ENCODE results near the gene NAXE.

Gene NAXE

GRCh38 chr1:156571919-156572662 is 19.5 kb upstream of the NAXE start, which contains the start of gene IQGAP3:
TSS of gene IQGAP3 (minus strand) at chr1:156572565. CDS start at chr1:156572529, 36 bp downstream.
- H3K27ac ChIP-seq (ENCODE audit: low read depth, low read length) = no peak within 1 kb of the TSS

DNA sequence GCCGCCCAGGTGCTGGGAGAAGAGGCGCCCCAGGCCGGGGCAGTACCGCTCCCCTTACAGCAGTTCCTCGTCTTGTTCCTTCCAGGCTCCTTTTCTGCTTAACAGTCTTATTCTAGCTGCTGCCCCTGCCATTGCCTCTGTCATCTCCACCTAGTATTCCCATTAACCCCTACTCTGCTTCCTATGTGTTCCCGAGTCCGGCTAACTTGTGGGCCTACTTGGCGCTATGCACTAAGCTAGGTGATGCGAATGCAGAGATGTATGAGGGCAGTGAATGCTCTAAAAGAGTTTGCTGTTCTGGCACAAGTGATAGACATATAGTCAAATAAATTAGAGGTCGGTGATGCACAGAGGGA is 18.9 kb upstream of the NAXE start:
- Histone ChIP-seq H3K4me1 (ENCODE audit: control insufficient read depth, low read length) (peaks cover 17% of the 10 kb centered on the region), H3K27ac (ENCODE audit: low read depth, low read length) (no peak overlapping the region), H3F3A (ENCODE audit: control insufficient read depth, insufficient read depth) (no peaks in the 10 kb centered on the region), H3K36me3 (ENCODE audit: control insufficient read depth, low read length) (peaks cover 8% of the 10 kb centered on the region; the same call in 1 of the 2 replicates), H3K79me2 (ENCODE audit: control insufficient read depth, low read length) (peaks cover 18% of the 10 kb centered on the region), H3K27me3 (ENCODE audit: control insufficient read depth, low read length) (0 out of 2 replicates have a peak, but pooled peaks cover 2% of the 10 kb centered on the region), H4K20me1 (ENCODE audit: control insufficient read depth, insufficient read depth, low read depth, low read length) (no peaks in the 10 kb centered on the region), H3K9me3 (ENCODE audit: control insufficient read depth, insufficient read depth, low read length) (no peaks in the 10 kb centered on the region), H3K9me2 (replicated peaks; ENCODE audit: control insufficient read depth, low read length) (no peaks in the 10 kb centered on the region), H3K4me2 (ENCODE audit: low read length) (peak overlapping the region; percentile 93), H3K4me3 (ENCODE audit: low read length) (peak overlapping the region; percentile 76)
- no peak for TF ChIP-seq CTCF (IDR thresholded peaks at IDR 0.05; ENCODE audit: low read depth, low read length, poor library complexity, severe bottlenecking)
- no peak for TF ChIP-seq EZH2phosphoT487 (IDR thresholded peaks at IDR 0.05; ENCODE audit: borderline replicate concordance, low read length)

More at GRCh38 chr1:156571919-156572662, 19.5 kb upstream of the NAXE start, which contains the start of gene IQGAP3:
- peaks cover 18% of the 10 kb centered on the region for H3K79me2 ChIP-seq (ENCODE audit: control insufficient read depth, low read length)
- peaks cover 10% of the 10 kb centered on the region; the same call in 1 of the 2 replicates for H3K36me3 ChIP-seq (ENCODE audit: control insufficient read depth, low read length)
- no peaks in the 10 kb centered on the region for H4K20me1 ChIP-seq (ENCODE audit: control insufficient read depth, insufficient read depth, low read depth, low read length)
- peaks cover 17% of the 10 kb centered on the region for H3K4me1 ChIP-seq (ENCODE audit: control insufficient read depth, low read length)
- no peaks in the 10 kb centered on the region for H3F3A ChIP-seq (ENCODE audit: control insufficient read depth, insufficient read depth)
- TF ChIP-seq CTCF (IDR thresholded peaks at IDR 0.05; ENCODE audit: low read depth, low read length, poor library complexity, severe bottlenecking) = no peak
- TF ChIP-seq EZH2phosphoT487 (IDR thresholded peaks at IDR 0.05; ENCODE audit: borderline replicate concordance, low read length) = no peak
- no peaks in the 10 kb centered on the region for H3K9me3 ChIP-seq (ENCODE audit: control insufficient read depth, insufficient read depth, low read length)
- H3K4me3 ChIP-seq (ENCODE audit: low read length) = peak within 1 kb of the TSS; percentile 76
- H3K4me2 ChIP-seq (ENCODE audit: low read length) = peak within 1 kb of the TSS; percentile 93
- H3K9me2 ChIP-seq (replicated peaks; ENCODE audit: control insufficient read depth, low read length) = no peaks in the 10 kb centered on the region
- H3K27me3 ChIP-seq (ENCODE audit: control insufficient read depth, low read length) = 0 out of 2 replicates have a peak, but pooled peaks cover 2% of the 10 kb centered on the region

GRCh38 chr1:156574039-156574633 is 17.4 kb upstream of the NAXE start:
- 0 out of 2 replicates have a peak, but pooled peaks cover 2% of the 10 kb centered on the region for H3K27me3 ChIP-seq (ENCODE audit: control insufficient read depth, low read length)

More at GRCh38 chr1:156574039-156574633, 17.4 kb upstream of the NAXE start:
- Histone ChIP-seq H3K36me3 (ENCODE audit: control insufficient read depth, low read length) (peaks cover 3% of the 10 kb centered on the region; the same call in 1 of the 2 replicates), H4K20me1 (ENCODE audit: control insufficient read depth, insufficient read depth, low read depth, low read length) (no peaks in the 10 kb centered on the region), H3K9me2 (replicated peaks; ENCODE audit: control insufficient read depth, low read length) (no peaks in the 10 kb centered on the region), H3K9me3 (ENCODE audit: control insufficient read depth, insufficient read depth, low read length) (no peaks in the 10 kb centered on the region), H3F3A (ENCODE audit: control insufficient read depth, insufficient read depth) (no peaks in the 10 kb centered on the region), H3K4me2 (ENCODE audit: low read length) (no peak overlapping the region), H3K4me3 (ENCODE audit: low read length) (no peak overlapping the region), H3K79me2 (ENCODE audit: control insufficient read depth, low read length) (peaks cover 18% of the 10 kb centered on the region), H3K27ac (ENCODE audit: low read depth, low read length) (no peak overlapping the region), H3K4me1 (ENCODE audit: control insufficient read depth, low read length) (peaks cover 17% of the 10 kb centered on the region)
- TF ChIP-seq CTCF (IDR thresholded peaks at IDR 0.05; ENCODE audit: low read depth, low read length, poor library complexity, severe bottlenecking) = no peak
- TF ChIP-seq EZH2phosphoT487 (IDR thresholded peaks at IDR 0.05; ENCODE audit: borderline replicate concordance, low read length) = no peak

Measured in DOHH2 (cell line).